Endothelial cell (in vitro differentiated cells): ENCODE measurements around the gene TVP23C. TPM values are rescaled to one million over a fixed set of nuclear protein-coding genes. Genes with fewer than 3 reads are reported as not detected.

ENCODE experiments used
- DNase-seq: peaks from one replicate; pipeline ENCODE4 v3.0.0; 2021; ENCODE audit warnings: low spot score
- H3K27ac Mint-ChIP-seq: one replicate; pipeline ENCODE4 v1.8.0; 2021; ENCODE audit warnings: mixed read lengths, inconsistent platforms; ENCODE audit not compliant: unreplicated experiment
- H3K27me3 Mint-ChIP-seq: one replicate; pipeline ENCODE4 v1.8.0; 2021; ENCODE audit warnings: mild to moderate bottlenecking, moderate library complexity, mixed read lengths, inconsistent platforms; ENCODE audit not compliant: unreplicated experiment
- H3K36me3 Mint-ChIP-seq: one replicate; pipeline ENCODE4 v1.8.0; 2021; ENCODE audit warnings: mild to moderate bottlenecking, low read depth, mixed read lengths, inconsistent platforms; ENCODE audit not compliant: unreplicated experiment
- H3K4me1 Mint-ChIP-seq: one replicate; pipeline ENCODE4 v1.8.0; 2021; ENCODE audit warnings: mild to moderate bottlenecking, mixed read lengths, inconsistent platforms; ENCODE audit not compliant: unreplicated experiment
- H3K4me3 Mint-ChIP-seq: one replicate; pipeline ENCODE4 v1.8.0; 2021; ENCODE audit warnings: mild to moderate bottlenecking, mixed read lengths, inconsistent platforms; ENCODE audit not compliant: unreplicated experiment
- H3K9me3 Mint-ChIP-seq: one replicate; pipeline ENCODE4 v1.8.0; 2021; ENCODE audit warnings: mixed read lengths, inconsistent platforms; ENCODE audit not compliant: unreplicated experiment
- CTCF ChIP-seq: fragments of 200-600 bp; sonication (generic); IDR thresholded peaks from one replicate; pipeline ENCODE4 v1.5.0; 2021; ENCODE audit warnings: antibody characterized with exemption; ENCODE audit not compliant: unreplicated experiment
- total RNA-seq: library from RNA; stranded (reverse); fragmentation: NEBNext Ultra II Directional; extraction: Animal tissue kit (Norgen Biotek cat#: 25700); gene quantifications from one replicate; pipeline ENCODE4 v1.2.1, GENCODE V29; 2021; ENCODE audit not compliant: unreplicated experiment

TVP23C gene
- total RNA-seq, 1 donor from 2014 or later = 23.1 TPM

- DNase-seq = peak; percentile 92
- peak overlapping the region; percentile 81 for H3K27ac Mint-ChIP-seq
- H3K27me3 Mint-ChIP-seq = peaks cover 16% of the 10 kb centered on the region
- peaks cover 25% of the 10 kb centered on the region for H3K36me3 Mint-ChIP-seq
- peaks cover 33% of the 10 kb centered on the region for H3K4me1 Mint-ChIP-seq
- no peaks in the 10 kb centered on the region for H3K9me3 Mint-ChIP-seq
- H3K4me3 Mint-ChIP-seq = peak overlapping the region; percentile 44
- peak; percentile 69 for TF ChIP-seq CTCF
Observed at GRCh38 chr17:15502369-15503112, 60.7 kb downstream of the TVP23C start.

- no peak overlapping the region for H3K4me3 Mint-ChIP-seq
- H3K27ac Mint-ChIP-seq = peak overlapping the region; percentile 84
- peaks cover 36% of the 10 kb centered on the region for H3K4me1 Mint-ChIP-seq
- peaks cover 20% of the 10 kb centered on the region for H3K36me3 Mint-ChIP-seq
- peaks cover 19% of the 10 kb centered on the region for H3K27me3 Mint-ChIP-seq
- no peak for TF ChIP-seq CTCF
- DNase-seq = no peak
- no peaks in the 10 kb centered on the region for H3K9me3 Mint-ChIP-seq
Observed at GRCh38 chr17:15501793-15502192, 61.5 kb downstream of the TVP23C start.

- TF ChIP-seq CTCF = no peak
- Mint-ChIP-seq H3K9me3 (no peaks in the 10 kb centered on the region), H3K27ac (peak overlapping the region; percentile 84), H3K4me1 (peaks cover 36% of the 10 kb centered on the region), H3K27me3 (peaks cover 19% of the 10 kb centered on the region), H3K36me3 (peaks cover 14% of the 10 kb centered on the region), H3K4me3 (peak overlapping the region; percentile 56)
- no peak for DNase-seq
Observed at GRCh38 chr17:15501282-15501681, 62.0 kb downstream of the TVP23C start.

GRCh38 chr17:15498107-15498506, 65.2 kb downstream of the TVP23C start:
- H3K9me3 Mint-ChIP-seq = no peaks in the 10 kb centered on the region
- no peak for DNase-seq
- H3K4me3 Mint-ChIP-seq = no peak overlapping the region
- H3K4me1 Mint-ChIP-seq = peaks cover 34% of the 10 kb centered on the region
- no peak for TF ChIP-seq CTCF
- peaks cover 14% of the 10 kb centered on the region for H3K27me3 Mint-ChIP-seq
- no peak overlapping the region for H3K27ac Mint-ChIP-seq
- H3K36me3 Mint-ChIP-seq = peaks cover 14% of the 10 kb centered on the region
